Measurements from ENCODE around the gene ABLIM1.

DNA sequence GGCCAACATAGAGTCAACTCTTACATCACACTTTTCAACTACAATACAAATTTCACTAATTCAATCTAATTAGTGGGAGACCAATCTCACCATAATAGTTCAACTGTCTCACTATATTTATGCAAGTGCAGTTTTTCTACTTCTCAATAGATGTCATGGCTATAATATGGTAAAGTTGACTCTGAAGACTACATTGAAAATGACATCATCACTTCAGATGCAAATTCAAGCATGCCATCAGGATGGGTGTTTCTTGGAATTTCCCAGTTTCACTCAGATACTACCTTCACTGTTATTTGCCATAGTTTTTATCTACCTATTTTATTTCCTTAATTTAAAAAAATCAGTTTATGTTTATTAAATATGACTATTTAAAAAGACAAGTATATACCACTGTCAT, 67.1 kb downstream of the ABLIM1 start:
- TF ChIP-seq, protein P1, sequence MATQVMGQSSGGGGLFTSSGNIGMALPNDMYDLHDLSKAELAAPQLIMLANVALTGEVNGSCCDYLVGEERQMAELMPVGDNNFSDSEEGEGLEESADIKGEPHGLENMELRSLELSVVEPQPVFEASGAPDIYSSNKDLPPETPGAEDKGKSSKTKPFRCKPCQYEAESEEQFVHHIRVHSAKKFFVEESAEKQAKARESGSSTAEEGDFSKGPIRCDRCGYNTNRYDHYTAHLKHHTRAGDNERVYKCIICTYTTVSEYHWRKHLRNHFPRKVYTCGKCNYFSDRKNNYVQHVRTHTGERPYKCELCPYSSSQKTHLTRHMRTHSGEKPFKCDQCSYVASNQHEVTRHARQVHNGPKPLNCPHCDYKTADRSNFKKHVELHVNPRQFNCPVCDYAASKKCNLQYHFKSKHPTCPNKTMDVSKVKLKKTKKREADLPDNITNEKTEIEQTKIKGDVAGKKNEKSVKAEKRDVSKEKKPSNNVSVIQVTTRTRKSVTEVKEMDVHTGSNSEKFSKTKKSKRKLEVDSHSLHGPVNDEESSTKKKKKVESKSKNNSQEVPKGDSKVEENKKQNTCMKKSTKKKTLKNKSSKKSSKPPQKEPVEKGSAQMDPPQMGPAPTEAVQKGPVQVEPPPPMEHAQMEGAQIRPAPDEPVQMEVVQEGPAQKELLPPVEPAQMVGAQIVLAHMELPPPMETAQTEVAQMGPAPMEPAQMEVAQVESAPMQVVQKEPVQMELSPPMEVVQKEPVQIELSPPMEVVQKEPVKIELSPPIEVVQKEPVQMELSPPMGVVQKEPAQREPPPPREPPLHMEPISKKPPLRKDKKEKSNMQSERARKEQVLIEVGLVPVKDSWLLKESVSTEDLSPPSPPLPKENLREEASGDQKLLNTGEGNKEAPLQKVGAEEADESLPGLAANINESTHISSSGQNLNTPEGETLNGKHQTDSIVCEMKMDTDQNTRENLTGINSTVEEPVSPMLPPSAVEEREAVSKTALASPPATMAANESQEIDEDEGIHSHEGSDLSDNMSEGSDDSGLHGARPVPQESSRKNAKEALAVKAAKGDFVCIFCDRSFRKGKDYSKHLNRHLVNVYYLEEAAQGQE (IDR thresholded peaks at IDR 0.05; ENCODE audit: unreplicated experiment), result no peak
- TF ChIP-seq, protein P2, sequence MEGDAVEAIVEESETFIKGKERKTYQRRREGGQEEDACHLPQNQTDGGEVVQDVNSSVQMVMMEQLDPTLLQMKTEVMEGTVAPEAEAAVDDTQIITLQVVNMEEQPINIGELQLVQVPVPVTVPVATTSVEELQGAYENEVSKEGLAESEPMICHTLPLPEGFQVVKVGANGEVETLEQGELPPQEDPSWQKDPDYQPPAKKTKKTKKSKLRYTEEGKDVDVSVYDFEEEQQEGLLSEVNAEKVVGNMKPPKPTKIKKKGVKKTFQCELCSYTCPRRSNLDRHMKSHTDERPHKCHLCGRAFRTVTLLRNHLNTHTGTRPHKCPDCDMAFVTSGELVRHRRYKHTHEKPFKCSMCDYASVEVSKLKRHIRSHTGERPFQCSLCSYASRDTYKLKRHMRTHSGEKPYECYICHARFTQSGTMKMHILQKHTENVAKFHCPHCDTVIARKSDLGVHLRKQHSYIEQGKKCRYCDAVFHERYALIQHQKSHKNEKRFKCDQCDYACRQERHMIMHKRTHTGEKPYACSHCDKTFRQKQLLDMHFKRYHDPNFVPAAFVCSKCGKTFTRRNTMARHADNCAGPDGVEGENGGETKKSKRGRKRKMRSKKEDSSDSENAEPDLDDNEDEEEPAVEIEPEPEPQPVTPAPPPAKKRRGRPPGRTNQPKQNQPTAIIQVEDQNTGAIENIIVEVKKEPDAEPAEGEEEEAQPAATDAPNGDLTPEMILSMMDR (conservative IDR thresholded peaks at IDR 0.05; ENCODE audit: low read depth in 2 of 2), result no peak
- no peak for TF ChIP-seq CREB1 (CRISPR knock-in tag; IDR thresholded peaks at IDR 0.05; ENCODE audit: low read depth)
- no peak for TF ChIP-seq EZH2phosphoT487 (IDR thresholded peaks at IDR 0.05; ENCODE audit: unreplicated experiment)
- no peak for TF ChIP-seq POLR2AphosphoS5 (IDR thresholded peaks at IDR 0.05; ENCODE audit: low read depth)
- TF ChIP-seq JUNB (IDR thresholded peaks at IDR 0.05; ENCODE audit: unreplicated experiment), result no peak
- TF ChIP-seq, protein P3, sequence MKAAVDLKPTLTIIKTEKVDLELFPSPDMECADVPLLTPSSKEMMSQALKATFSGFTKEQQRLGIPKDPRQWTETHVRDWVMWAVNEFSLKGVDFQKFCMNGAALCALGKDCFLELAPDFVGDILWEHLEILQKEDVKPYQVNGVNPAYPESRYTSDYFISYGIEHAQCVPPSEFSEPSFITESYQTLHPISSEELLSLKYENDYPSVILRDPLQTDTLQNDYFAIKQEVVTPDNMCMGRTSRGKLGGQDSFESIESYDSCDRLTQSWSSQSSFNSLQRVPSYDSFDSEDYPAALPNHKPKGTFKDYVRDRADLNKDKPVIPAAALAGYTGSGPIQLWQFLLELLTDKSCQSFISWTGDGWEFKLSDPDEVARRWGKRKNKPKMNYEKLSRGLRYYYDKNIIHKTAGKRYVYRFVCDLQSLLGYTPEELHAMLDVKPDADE (IDR thresholded peaks at IDR 0.05), result no peak
- no peak for TF ChIP-seq ZNF331 (CRISPR knock-in tag; IDR thresholded peaks at IDR 0.05; ENCODE audit: low read depth)
- no peak for TF ChIP-seq EZH2 (IDR thresholded peaks at IDR 0.05; ENCODE audit: low read depth, unreplicated experiment)
- TF ChIP-seq, protein P4, sequence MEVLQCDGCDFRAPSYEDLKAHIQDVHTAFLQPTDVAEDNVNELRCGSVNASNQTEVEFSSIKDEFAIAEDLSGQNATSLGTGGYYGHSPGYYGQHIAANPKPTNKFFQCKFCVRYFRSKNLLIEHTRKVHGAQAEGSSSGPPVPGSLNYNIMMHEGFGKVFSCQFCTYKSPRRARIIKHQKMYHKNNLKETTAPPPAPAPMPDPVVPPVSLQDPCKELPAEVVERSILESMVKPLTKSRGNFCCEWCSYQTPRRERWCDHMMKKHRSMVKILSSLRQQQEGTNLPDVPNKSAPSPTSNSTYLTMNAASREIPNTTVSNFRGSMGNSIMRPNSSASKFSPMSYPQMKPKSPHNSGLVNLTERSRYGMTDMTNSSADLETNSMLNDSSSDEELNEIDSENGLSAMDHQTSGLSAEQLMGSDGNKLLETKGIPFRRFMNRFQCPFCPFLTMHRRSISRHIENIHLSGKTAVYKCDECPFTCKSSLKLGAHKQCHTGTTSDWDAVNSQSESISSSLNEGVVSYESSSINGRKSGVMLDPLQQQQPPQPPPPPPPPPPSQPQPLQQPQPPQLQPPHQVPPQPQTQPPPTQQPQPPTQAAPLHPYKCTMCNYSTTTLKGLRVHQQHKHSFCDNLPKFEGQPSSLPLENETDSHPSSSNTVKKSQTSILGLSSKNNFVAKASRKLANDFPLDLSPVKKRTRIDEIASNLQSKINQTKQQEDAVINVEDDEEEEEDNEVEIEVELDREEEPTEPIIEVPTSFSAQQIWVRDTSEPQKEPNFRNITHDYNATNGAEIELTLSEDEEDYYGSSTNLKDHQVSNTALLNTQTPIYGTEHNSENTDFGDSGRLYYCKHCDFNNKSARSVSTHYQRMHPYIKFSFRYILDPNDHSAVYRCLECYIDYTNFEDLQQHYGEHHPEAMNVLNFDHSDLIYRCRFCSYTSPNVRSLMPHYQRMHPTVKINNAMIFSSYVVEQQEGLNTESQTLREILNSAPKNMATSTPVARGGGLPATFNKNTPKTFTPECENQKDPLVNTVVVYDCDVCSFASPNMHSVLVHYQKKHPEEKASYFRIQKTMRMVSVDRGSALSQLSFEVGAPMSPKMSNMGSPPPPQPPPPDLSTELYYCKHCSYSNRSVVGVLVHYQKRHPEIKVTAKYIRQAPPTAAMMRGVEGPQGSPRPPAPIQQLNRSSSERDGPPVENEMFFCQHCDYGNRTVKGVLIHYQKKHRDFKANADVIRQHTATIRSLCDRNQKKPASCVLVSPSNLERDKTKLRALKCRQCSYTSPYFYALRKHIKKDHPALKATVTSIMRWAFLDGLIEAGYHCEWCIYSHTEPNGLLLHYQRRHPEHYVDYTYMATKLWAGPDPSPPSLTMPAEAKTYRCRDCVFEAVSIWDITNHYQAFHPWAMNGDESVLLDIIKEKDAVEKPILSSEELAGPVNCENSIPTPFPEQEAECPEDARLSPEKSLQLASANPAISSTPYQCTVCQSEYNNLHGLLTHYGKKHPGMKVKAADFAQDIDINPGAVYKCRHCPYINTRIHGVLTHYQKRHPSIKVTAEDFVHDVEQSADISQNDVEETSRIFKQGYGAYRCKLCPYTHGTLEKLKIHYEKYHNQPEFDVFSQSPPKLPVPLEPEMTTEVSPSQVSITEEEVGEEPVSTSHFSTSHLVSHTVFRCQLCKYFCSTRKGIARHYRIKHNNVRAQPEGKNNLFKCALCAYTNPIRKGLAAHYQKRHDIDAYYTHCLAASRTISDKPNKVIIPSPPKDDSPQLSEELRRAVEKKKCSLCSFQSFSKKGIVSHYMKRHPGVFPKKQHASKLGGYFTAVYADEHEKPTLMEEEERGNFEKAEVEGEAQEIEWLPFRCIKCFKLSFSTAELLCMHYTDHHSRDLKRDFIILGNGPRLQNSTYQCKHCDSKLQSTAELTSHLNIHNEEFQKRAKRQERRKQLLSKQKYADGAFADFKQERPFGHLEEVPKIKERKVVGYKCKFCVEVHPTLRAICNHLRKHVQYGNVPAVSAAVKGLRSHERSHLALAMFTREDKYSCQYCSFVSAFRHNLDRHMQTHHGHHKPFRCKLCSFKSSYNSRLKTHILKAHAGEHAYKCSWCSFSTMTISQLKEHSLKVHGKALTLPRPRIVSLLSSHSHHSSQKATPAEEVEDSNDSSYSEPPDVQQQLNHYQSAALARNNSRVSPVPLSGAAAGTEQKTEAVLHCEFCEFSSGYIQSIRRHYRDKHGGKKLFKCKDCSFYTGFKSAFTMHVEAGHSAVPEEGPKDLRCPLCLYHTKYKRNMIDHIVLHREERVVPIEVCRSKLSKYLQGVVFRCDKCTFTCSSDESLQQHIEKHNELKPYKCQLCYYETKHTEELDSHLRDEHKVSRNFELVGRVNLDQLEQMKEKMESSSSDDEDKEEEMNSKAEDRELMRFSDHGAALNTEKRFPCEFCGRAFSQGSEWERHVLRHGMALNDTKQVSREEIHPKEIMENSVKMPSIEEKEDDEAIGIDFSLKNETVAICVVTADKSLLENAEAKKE (CRISPR knock-in tag; IDR thresholded peaks at IDR 0.05), result no peak
- TF ChIP-seq NANOG (IDR thresholded peaks at IDR 0.05; ENCODE audit: borderline replicate concordance), result no peak
- TF ChIP-seq STAT1 (IDR thresholded peaks at IDR 0.05; ENCODE audit: unreplicated experiment), result no peak
- TF ChIP-seq ZNF114 (CRISPR knock-in tag; IDR thresholded peaks at IDR 0.05), result no peak
